HG02840 (cell line): ENCODE data around the gene ACAD10.
"Not testable (repeated sequence)": the region's sequence is repeated elsewhere in the genome, so short reads cannot be mapped to it uniquely, and the experiment has no call there.

Experiments used
- ATAC-seq: cut with Tn5 transposase; IDR thresholded peaks from one replicate; pipeline ENCODE4 v1.9.1; 2021; ENCODE audit warnings: mild to moderate bottlenecking, moderate library complexity, moderate number of reproducible peaks; ENCODE audit not compliant: unreplicated experiment, low FRiP score

The ACAD10 gene

GRCh38 chr12:111748151-111748672 lies 62.4 kb downstream of the ACAD10 start:
- no peak for ATAC-seq

GRCh38 chr12:111748867-111749266 lies 63.0 kb downstream of the ACAD10 start:
- ATAC-seq, result no peak

- ATAC-seq, result no peak
Measured at GRCh38 chr12:111749391-111749790, 63.5 kb downstream of the ACAD10 start.

GRCh38 chr12:111753144-111753881 lies 67.5 kb downstream of the ACAD10 start:
- no peak for ATAC-seq

GRCh38 chr12:111754671-111755070 lies 68.8 kb downstream of the ACAD10 start:
- no peak for ATAC-seq

- no peak for ATAC-seq
Measured at GRCh38 chr12:111756196-111756595, 70.3 kb downstream of the ACAD10 start.

- no peak for ATAC-seq
Measured at GRCh38 chr12:111756681-111757080, 70.8 kb downstream of the ACAD10 start.

GRCh38 chr12:111757361-111758119 lies 71.7 kb downstream of the ACAD10 start:
- no peak for ATAC-seq

- ATAC-seq, result no peak
Measured at GRCh38 chr12:111758120-111758561, 72.3 kb downstream of the ACAD10 start.

GRCh38 chr12:111759271-111759670 lies 73.4 kb downstream of the ACAD10 start:
- no peak for ATAC-seq

- ATAC-seq, result no peak
Measured at GRCh38 chr12:111759991-111760390, 74.1 kb downstream of the ACAD10 start.

- no peak for ATAC-seq
Measured at GRCh38 chr12:111761099-111761498, 75.2 kb downstream of the ACAD10 start.

GRCh38 chr12:111761706-111762105 lies 75.9 kb downstream of the ACAD10 start:
- no peak for ATAC-seq

GRCh38 chr12:111763552-111763951 lies 77.7 kb downstream of the ACAD10 start:
- ATAC-seq, result not testable (repeated sequence)

- no peak for ATAC-seq
Measured at GRCh38 chr12:111764120-111764821, 78.4 kb downstream of the ACAD10 start.

- ATAC-seq, result no peak
Measured at GRCh38 chr12:111766608-111767361, 80.9 kb downstream of the ACAD10 start, which contains the start of gene ALDH2. TSS of gene ALDH2 (plus strand) at chr12:111766933. CDS start at chr12:111766983, 50 bp downstream.

- no peak for ATAC-seq
Measured at GRCh38 chr12:111767362-111768158, 81.7 kb downstream of the ACAD10 start.

- no peak for ATAC-seq
Measured at GRCh38 chr12:111768159-111768895, 82.5 kb downstream of the ACAD10 start.

- ATAC-seq, result no peak
Measured at GRCh38 chr12:111769599-111769998, 83.7 kb downstream of the ACAD10 start.
